ENCODE results near the gene DNAJC17. TPM values are rescaled to one million over a fixed set of nuclear protein-coding genes. Genes with fewer than 3 reads are reported as not detected.

The DNAJC17 gene, protein sequence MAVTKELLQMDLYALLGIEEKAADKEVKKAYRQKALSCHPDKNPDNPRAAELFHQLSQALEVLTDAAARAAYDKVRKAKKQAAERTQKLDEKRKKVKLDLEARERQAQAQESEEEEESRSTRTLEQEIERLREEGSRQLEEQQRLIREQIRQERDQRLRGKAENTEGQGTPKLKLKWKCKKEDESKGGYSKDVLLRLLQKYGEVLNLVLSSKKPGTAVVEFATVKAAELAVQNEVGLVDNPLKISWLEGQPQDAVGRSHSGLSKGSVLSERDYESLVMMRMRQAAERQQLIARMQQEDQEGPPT
- total RNA-seq (ENCODE audit: low replicate concordance) = 15.6 and 30.9 TPM in 2 replicates

DNA sequence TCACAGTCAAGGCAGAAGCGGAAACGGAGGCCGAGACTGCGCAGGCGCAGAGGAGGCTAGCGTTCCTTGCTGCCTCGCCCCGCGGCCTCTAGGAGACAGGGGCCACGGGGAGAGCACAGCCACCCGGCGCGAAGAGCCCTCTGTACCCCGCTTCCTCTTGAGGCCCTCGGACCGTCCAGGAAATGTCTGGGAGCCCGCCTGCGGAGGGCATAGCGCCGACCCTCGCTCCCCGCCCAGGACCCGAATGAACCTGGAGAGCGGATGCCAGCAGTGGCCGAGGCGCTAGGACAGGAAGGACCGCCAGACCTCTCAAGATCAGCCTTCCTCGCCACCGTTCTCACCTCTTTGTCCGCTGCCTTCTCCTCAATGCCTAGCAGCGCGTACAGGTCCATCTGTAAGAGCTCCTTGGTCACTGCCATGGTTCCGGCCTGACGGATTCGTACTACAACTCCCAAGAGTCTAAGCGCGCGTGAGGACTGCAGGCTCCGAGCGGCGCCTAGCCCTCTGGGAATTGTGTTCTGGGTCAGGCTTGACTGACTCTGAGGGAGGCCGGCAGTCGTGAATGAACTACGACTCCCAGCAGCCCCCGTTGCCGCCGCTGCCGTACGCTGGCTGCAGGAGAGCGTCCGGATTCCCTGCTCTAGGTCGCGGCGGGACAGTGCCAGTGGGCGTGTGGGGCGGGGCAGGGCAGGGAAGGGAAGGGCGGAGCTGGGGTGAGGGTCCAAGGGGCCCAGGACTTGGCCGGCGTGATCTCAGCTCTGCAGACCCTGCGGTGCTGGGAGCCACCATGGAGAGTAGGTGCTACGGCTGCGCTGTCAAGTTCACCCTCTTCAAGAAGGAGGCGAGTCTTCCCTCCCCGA is at the start of gene DNAJC17, which contains the start of gene ZFYVE19:
TSS of gene DNAJC17 (minus strand) at position 446 of the 860 bp plus-strand sequence. CDS start at position 419, 27 bp downstream.
TSS of gene ZFYVE19 (plus strand) at position 62 of the 860 bp plus-strand sequence. CDS start at position 563, 501 bp downstream.

DNA sequence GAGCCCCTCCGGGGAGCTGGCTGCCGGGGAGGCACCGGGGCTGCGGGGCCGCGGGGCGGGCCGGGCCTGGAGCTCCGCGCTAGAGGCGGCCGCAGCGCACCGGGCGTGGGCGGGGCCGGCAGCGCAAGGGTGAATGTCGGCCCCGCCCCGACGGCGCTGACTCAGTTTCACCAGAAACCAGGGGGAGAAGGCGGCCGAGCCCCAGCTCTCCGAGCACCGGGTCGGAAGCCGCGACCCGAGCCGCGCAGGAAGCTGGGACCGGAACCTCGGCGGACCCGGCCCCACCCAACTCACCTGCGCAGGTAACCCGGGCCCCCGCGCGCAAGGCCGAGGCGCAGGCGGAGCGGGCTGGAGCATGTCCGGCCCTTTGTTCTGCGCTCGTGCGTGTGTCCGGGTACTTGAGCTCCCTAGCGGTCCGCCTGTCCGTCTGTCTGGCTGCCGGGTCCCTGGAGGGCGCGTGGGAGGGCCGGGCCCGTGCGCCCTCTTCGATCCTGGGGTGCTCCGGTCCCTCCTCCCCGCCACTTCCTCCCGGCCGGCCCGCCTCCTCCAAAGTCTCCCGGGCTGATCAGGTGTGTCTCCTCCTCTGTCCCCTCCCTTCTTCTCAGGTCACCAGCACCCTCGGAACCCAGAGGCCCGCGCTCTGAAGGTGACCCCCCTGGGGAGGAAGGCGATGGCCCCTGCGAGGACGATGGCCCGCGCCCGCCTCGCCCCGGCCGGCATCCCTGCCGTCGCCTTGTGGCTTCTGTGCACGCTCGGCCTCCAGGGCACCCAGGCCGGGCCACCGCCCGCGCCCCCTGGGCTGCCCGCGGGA is 36.8 kb upstream of the DNAJC17 start, which contains the start of gene SPINT1:
TSS of gene SPINT1 (plus strand) at position 164 of the 811 bp plus-strand sequence. CDS start at position 671, 507 bp downstream.

DNA sequence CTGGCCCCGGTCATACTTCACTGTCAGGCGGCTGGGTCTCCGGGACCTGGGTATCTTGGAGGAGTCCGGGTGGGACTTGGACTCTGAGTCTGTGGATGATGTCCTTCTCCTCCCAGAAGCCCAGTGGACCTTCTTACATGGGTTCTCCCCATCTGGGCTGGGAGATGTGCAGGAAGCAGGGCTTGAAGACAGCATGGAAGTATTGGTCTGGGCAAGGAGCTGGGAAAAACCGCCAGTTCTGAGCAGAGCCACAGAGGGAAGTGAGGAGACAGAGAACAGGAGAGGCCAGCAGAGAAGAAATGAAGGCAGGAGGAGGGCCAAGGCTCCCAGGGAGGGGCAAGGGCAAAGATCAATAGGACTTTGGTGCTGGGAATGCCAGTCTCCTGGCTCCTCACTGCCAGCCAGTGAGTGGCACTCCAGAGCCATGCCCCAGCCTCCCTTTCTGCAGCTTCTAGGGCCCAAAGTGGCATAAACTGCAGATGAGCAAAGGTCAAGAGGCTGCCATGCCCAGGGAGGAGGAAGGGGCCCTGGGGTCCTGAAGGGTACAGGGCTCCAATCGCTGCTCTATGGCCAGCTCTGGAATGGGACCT is 21.3 kb upstream of the DNAJC17 start, which contains the start of gene PPP1R14D:
TSS of gene PPP1R14D (minus strand) at position 262 of the 590 bp plus-strand sequence. CDS start at position 195, 67 bp downstream.

DNA sequence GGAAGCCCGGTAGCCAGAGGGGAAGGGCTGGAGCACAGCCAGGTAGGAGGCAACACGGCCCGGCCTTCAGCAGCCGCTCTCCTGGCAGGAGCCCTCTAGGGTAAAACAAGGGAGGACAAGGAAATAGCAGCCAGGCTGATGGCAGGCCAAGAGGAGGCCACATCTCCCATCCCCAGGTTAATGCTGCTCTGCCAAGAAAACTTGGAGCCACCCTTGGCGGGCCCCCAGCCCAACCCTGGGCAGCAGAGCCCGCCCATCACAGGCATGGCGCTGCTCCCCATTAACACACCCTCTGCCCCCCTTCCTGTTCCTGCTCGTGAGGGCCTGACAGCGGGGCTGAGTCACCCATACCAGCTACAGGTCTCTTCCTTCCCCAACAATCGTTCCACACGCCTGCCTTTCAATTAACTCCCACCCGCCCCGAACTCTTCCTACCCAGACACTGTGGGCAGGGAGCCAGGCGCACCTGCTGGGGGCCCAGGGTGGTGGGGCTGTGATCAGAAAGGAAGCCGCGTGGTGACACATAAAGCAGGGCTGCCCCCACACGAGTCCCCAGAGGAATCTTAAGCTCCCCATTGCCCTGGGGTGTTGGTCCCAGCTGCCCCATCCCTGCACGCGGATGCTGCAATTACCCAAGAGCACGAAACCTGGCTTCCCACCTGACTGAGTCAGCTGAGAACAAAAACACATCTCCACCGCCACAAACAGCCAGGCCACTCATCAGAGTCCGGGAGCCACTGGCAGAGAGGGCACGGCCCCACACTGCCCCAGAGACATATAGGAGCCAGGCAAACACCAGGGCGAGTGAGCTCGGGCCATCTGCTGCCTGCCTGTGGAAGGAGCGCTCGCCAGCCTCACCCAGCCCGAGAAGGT is 37.8 kb downstream of the DNAJC17 start, which contains the start of gene C15orf62:
TSS of gene C15orf62 (plus strand) at position 707 of the 873 bp plus-strand sequence. CDS start 516 bp downstream, outside the sequence.

DNA sequence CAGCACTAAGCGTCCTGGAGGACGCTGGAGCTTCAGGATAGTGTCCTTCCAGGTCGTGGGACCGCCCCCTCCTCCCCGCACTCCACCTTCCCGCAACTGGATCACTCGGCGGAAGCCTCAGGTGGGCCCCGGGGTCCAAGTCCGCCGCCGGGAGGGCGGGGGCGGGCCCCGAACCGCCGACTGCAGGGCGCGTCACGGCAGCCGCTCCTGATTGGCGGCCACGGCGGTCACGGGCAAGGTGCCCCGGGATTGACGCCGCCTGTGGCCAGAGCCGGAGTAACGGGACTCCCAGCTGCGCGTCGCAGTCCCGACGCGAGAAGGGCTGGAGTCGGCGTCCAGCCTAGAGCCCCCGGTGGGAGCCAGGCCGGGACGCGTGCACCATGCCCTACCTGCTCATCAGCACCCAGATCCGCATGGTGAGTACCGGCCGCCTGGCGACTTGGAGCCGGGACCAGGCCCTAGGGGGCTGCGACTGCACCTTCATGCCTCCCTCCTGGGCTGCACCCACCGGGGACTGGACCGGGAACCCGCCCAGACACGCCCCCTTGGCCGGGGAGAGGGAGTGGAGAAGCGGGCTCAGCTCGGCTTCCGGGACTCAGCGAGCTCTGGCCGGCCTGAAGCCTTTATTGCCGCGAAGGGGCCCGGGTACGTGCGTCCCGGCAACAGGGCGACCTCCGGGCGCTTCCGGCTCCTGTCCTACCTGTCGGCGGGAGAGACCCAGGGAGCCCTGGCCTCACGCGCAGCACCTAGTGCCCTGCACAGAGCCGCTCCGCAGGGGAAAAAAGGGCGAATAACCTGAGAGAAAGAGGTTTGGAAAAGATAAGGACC is 43.3 kb downstream of the DNAJC17 start, which contains the start of gene GCHFR:
TSS of gene GCHFR (plus strand) at position 268 of the 828 bp plus-strand sequence. CDS start at position 381, 113 bp downstream.

DNA sequence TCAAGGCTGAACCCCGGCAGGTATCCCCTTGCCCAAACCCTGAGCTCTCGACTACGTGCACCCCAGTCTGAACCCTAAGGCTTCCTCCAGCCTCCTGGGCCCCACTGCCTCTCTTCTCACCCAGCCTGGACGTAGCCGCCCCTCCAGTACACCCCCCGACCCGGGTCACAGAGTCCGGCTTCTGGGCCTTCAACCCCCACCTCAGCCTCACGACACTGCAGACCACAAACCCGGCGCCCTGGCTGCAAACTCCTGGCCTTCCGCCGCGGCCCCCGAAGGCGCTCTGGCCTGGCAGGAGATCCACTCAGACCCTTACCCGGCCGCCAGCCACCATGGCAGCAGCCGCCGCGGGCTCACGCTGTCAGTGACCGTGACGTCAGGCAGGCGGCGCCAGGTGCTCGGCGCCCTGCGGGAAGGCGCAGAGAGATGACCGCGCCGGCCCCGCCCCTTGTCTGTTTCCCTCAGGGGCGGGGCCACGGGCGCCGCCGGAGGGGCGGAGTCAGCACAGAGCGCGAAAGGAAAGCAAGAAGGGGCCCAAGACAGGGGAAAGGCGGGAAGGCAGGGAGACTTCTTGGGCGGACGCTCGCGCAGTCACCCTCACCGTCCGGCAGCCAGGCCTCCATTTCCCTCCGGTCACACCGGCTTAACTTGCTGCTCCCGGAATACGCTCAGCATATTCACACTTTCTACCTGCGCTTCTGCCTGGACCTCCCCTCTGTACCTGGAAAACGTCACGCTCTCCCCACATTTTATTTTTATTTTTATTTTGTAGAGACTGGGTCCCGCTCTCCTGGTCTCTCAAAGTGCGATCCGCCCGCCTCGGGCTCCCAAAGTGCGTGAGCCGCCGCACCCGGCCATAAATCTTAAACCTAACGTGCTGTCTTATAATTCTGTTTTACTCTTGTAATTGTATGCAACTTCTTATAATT is 52.1 kb downstream of the DNAJC17 start, which contains the start of gene RMDN3:
TSS of gene RMDN3 (minus strand) at position 372 of the 929 bp plus-strand sequence. CDS start 471 bp downstream, outside the sequence.

Other genes with a start within 250 kb of the DNAJC17 start
- 10.2 and 20.2 TPM in 2 replicates for gene CCDC32, start 242.4 kb downstream of the DNAJC17 start, total RNA-seq (ENCODE audit: low replicate concordance)
- gene RPUSD2, start 238.2 kb downstream of the DNAJC17 start, total RNA-seq (ENCODE audit: low replicate concordance) = 12.9 and 14.7 TPM in 2 replicates
- 0.12 and 3.8 TPM in 2 replicates for gene KNL1, start 213.2 kb downstream of the DNAJC17 start, total RNA-seq (ENCODE audit: low replicate concordance)
- gene RAD51, start 112.3 kb downstream of the DNAJC17 start, total RNA-seq (ENCODE audit: low replicate concordance) = 0.70 and 3.2 TPM in 2 replicates
- 16.7 and 20.5 TPM in 2 replicates for gene RMDN3, start 52.2 kb downstream of the DNAJC17 start, total RNA-seq (ENCODE audit: low replicate concordance)
- 1.5 and 2.5 TPM in 2 replicates for gene GCHFR, start 43.4 kb downstream of the DNAJC17 start, total RNA-seq (ENCODE audit: low replicate concordance)
- gene C15orf62, start 37.5 kb downstream of the DNAJC17 start, total RNA-seq (ENCODE audit: low replicate concordance) = under 0.01 TPM in 1 of 2 replicates, not detected in the other
- gene ZFYVE19, start 384 bp downstream of the DNAJC17 start, total RNA-seq (ENCODE audit: low replicate concordance) = 13.2 and 13.9 TPM in 2 replicates
- gene PPP1R14D, start 21.2 kb upstream of the DNAJC17 start, total RNA-seq (ENCODE audit: low replicate concordance) = not detected in 2 replicates
- 0.23 TPM in 1 of 2 replicates, not detected in the other for gene SPINT1, start 36.6 kb upstream of the DNAJC17 start, total RNA-seq (ENCODE audit: low replicate concordance)
- gene RHOV, start 66.8 kb upstream of the DNAJC17 start, total RNA-seq (ENCODE audit: low replicate concordance) = under 0.01 TPM in 1 of 2 replicates, not detected in the other
- gene VPS18, start 87.0 kb upstream of the DNAJC17 start, total RNA-seq (ENCODE audit: low replicate concordance) = 36.3 and 54.9 TPM in 2 replicates
- gene DLL4, start 121.9 kb upstream of the DNAJC17 start, total RNA-seq (ENCODE audit: low replicate concordance) = under 0.01 and 1.6 TPM in 2 replicates
- 5.7 and 31.8 TPM in 2 replicates for gene CHAC1, start 146.0 kb upstream of the DNAJC17 start, total RNA-seq (ENCODE audit: low replicate concordance)

All from smooth muscle cell of the coronary artery (primary cell).